ENCODE data around the gene ADCYAP1. TPM values are rescaled to one million over a fixed set of nuclear protein-coding genes. Genes with fewer than 3 reads are reported as not detected.

The ADCYAP1 gene
- total RNA-seq, 1 donor: not detected

DNA sequence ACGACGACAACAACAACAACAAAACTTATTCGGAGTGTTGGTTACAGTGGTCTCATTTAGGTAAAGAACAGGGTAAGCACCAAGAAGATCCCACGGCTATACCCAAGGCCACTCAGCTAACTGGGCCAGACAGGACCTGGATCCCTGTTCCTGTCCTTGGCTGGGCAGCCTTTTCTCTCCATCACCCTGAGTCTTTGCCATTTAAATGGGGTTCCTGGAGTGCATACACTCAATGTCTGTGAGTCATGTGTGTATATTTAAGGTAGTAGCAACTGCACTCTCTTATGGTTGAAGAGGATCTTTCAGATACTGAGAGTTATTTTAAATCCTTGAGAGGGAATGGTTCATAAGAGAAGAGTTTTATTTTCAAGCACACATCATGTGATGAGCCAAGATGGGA is 35.3 kb downstream of the ADCYAP1 start:
- no peak for DNase-seq (ENCODE audit: insufficient read length, low spot score, missing footprints)
- H3K27ac ChIP-seq (ENCODE audit: low read depth, low read length): no peak overlapping the region
- no peaks in the 10 kb centered on the region for H4K20me1 ChIP-seq (ENCODE audit: insufficient read depth, low read length)
- no peaks in the 10 kb centered on the region for H3K9me3 ChIP-seq (ENCODE audit: low read depth, low read length)
- no peaks in the 10 kb centered on the region for H3K79me2 ChIP-seq (ENCODE audit: insufficient read depth, low read length)
- no peak overlapping the region for H3K4me3 ChIP-seq (ENCODE audit: insufficient read depth, low read length)
- TF ChIP-seq, protein P1, sequence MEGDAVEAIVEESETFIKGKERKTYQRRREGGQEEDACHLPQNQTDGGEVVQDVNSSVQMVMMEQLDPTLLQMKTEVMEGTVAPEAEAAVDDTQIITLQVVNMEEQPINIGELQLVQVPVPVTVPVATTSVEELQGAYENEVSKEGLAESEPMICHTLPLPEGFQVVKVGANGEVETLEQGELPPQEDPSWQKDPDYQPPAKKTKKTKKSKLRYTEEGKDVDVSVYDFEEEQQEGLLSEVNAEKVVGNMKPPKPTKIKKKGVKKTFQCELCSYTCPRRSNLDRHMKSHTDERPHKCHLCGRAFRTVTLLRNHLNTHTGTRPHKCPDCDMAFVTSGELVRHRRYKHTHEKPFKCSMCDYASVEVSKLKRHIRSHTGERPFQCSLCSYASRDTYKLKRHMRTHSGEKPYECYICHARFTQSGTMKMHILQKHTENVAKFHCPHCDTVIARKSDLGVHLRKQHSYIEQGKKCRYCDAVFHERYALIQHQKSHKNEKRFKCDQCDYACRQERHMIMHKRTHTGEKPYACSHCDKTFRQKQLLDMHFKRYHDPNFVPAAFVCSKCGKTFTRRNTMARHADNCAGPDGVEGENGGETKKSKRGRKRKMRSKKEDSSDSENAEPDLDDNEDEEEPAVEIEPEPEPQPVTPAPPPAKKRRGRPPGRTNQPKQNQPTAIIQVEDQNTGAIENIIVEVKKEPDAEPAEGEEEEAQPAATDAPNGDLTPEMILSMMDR (IDR thresholded peaks at IDR 0.05; ENCODE audit: extremely low read depth, low read depth, low read length): no peak
- H3K36me3 ChIP-seq (ENCODE audit: insufficient read depth, low read length): no peaks in the 10 kb centered on the region
- no peaks in the 10 kb centered on the region for H3K4me1 ChIP-seq (ENCODE audit: insufficient read depth, low read length)
- H3K27me3 ChIP-seq (ENCODE audit: insufficient read depth, low read length): peaks cover 3% of the 10 kb centered on the region
- H2AFZ ChIP-seq (ENCODE audit: low read length): no peak overlapping the region
- H3K4me2 ChIP-seq (ENCODE audit: insufficient read depth, low read length): no peak overlapping the region

DNA sequence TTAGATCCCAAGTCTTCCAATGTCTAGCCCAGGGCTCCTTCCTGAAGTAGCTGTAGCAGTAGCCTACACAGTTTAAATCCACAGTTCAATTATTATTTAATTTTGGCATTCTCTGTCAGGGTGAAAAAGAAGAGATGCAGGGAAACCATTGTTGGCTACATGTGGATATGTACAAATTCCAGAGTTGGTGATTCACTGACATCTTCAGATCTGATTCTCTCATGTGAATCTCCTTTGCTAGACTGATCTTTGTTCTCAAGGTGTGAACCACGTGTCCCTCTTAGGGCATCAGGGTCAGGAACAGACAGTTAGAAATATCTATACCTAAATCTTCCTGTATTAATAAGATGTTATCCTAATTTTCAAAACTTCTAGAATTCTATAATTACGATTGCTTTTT is 36.7 kb downstream of the ADCYAP1 start:
- H3K4me1 ChIP-seq (ENCODE audit: insufficient read depth, low read length): no peaks in the 10 kb centered on the region
- H3K4me3 ChIP-seq (ENCODE audit: insufficient read depth, low read length): no peak overlapping the region
- TF ChIP-seq, protein P1 (IDR thresholded peaks at IDR 0.05; ENCODE audit: extremely low read depth, low read depth, low read length): no peak
- H3K9me3 ChIP-seq (ENCODE audit: low read depth, low read length): no peaks in the 10 kb centered on the region
- H3K27me3 ChIP-seq (ENCODE audit: insufficient read depth, low read length): peaks cover 3% of the 10 kb centered on the region
- no peak overlapping the region for H3K4me2 ChIP-seq (ENCODE audit: insufficient read depth, low read length)
- H3K36me3 ChIP-seq (ENCODE audit: insufficient read depth, low read length): no peaks in the 10 kb centered on the region
- no peak overlapping the region for H2AFZ ChIP-seq (ENCODE audit: low read length)
- no peaks in the 10 kb centered on the region for H4K20me1 ChIP-seq (ENCODE audit: insufficient read depth, low read length)
- no peaks in the 10 kb centered on the region for H3K79me2 ChIP-seq (ENCODE audit: insufficient read depth, low read length)
- DNase-seq (ENCODE audit: insufficient read length, low spot score, missing footprints): no peak
- H3K27ac ChIP-seq (ENCODE audit: low read depth, low read length): no peak overlapping the region

DNA sequence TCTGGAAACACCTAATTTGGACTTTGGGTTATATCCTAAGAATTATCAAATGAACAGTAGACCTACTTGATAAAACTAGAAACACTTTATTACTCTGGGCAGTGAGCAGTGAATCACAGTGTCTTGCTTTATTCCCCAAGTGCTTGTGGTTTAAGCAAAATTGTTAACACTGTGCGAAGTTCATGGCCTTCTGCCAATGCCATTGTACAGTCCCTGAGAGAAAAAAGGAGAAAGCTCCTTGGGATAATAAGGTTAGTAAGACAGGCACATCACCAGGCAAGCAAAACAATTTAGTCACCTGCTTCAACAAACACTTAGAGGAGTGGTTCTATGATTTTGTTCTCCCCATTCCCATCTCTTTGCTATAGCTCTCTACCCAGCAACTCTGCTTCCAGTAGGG is 39.8 kb downstream of the ADCYAP1 start:
- Histone ChIP-seq H3K4me1 (ENCODE audit: insufficient read depth, low read length) (no peaks in the 10 kb centered on the region), H3K27ac (ENCODE audit: low read depth, low read length) (no peak overlapping the region), H3K9me3 (ENCODE audit: low read depth, low read length) (no peaks in the 10 kb centered on the region), H2AFZ (ENCODE audit: low read length) (no peak overlapping the region), H4K20me1 (ENCODE audit: insufficient read depth, low read length) (no peaks in the 10 kb centered on the region), H3K36me3 (ENCODE audit: insufficient read depth, low read length) (no peaks in the 10 kb centered on the region), H3K4me3 (ENCODE audit: insufficient read depth, low read length) (no peak overlapping the region), H3K79me2 (ENCODE audit: insufficient read depth, low read length) (no peaks in the 10 kb centered on the region), H3K4me2 (ENCODE audit: insufficient read depth, low read length) (no peak overlapping the region), H3K27me3 (ENCODE audit: insufficient read depth, low read length) (peaks cover 3% of the 10 kb centered on the region)
- DNase-seq (ENCODE audit: insufficient read length, low spot score, missing footprints): no peak
- TF ChIP-seq, protein P1 (IDR thresholded peaks at IDR 0.05; ENCODE audit: extremely low read depth, low read depth, low read length): no peak

DNA sequence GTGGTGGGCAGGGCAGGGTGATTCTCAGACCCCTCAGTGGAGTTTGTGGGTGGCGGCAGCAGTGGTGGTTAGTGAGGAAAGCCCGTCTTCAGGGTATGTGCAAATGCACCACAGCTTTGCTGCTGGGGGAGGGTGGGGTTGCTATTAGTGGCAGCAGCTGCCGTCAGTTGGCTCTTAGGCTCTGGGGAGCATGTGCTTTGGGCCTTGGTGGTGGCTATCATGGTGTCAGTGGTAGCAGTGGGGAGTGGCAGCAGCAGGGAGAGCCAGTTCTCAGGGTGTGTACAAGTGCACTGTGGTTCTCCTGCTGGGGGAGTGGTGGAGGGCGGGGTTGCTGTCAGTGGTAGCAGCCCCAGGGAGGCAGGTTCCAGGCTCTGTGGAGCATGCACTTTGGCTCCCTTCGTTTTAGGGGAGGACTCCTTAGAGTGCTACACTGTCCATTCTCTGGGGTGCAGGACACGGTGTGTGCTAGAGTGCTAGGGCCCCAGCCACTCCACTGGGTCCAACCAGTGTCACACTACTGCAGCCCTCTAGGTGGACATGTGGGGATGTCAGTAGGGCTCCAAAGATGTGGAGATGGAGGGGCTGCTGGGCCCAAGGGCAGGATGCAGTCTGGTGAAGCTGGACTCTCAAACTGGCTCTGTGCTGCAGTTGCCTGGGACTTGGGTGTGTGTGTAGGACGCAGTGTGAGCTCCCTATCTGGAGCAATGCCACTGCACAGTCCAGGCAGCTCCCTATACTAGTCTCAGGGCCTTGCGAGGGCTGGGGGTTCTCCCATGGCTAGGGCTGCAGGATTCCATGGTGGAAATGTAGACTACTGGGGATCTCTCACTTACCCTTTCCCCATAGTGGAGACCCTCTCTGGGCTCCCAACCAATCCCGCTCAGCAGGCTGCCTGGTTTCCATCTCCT is 45.3 kb downstream of the ADCYAP1 start:
- Histone ChIP-seq H3K4me1 (ENCODE audit: insufficient read depth, low read length) (no peaks in the 10 kb centered on the region), H2AFZ (ENCODE audit: low read length) (no peak overlapping the region), H3K27ac (ENCODE audit: low read depth, low read length) (no peak overlapping the region), H3K4me2 (ENCODE audit: insufficient read depth, low read length) (no peak overlapping the region), H4K20me1 (ENCODE audit: insufficient read depth, low read length) (no peaks in the 10 kb centered on the region), H3K27me3 (ENCODE audit: insufficient read depth, low read length) (no peaks in the 10 kb centered on the region), H3K9me3 (ENCODE audit: low read depth, low read length) (no peaks in the 10 kb centered on the region), H3K36me3 (ENCODE audit: insufficient read depth, low read length) (no peaks in the 10 kb centered on the region), H3K79me2 (ENCODE audit: insufficient read depth, low read length) (no peaks in the 10 kb centered on the region), H3K4me3 (ENCODE audit: insufficient read depth, low read length) (no peak overlapping the region)
- no peak for DNase-seq (ENCODE audit: insufficient read length, low spot score, missing footprints)
- TF ChIP-seq, protein P1 (IDR thresholded peaks at IDR 0.05; ENCODE audit: extremely low read depth, low read depth, low read length): no peak
